IMR-90 (cell line): Measurements from ENCODE around the gene TUB. TPM values are rescaled to one million over a fixed set of nuclear protein-coding genes. Genes with fewer than 3 reads are reported as not detected.
A peak's percentile ranks its signal among the peaks of the same experiment; 100 is the strongest.

Experiments
- ATAC-seq: fragments of 200-7000 bp; cut with Tn5 transposase; 2 replicates; pipeline ENCODE4 v1.9.1; 2020; ENCODE audit warnings: low read depth, mild to moderate bottlenecking, moderate library complexity
- BruUV-seq: library from RNA; stranded (reverse); fragments of 400-500 nt; replicated peaks from 2 replicates; lab custom pipeline; 2021; lab: Mats Ljungman, UMichigan
- CTCF ChIA-PET: fragments of 300-600 bp; formaldehyde crosslinking; extraction: SDS; loops from one replicate; lab custom pipeline; 2021; ENCODE audit warnings: antibody characterized with exemption; lab: Yijun Ruan, JAX
- POLR2A ChIA-PET: fragments of 300-600 bp; sonication (Branson Sonifier 250); formaldehyde crosslinking; loops from one replicate; lab custom pipeline; 2022; ENCODE audit warnings: antibody characterized with exemption; ENCODE audit not compliant: unreplicated experiment; lab: Charles Lee
- DNase-seq: peaks from one replicate; pipeline ENCODE4 v3.0.0; 2013
- H2AFZ ChIP-seq: replicated peaks from 2 replicates; pipeline ENCODE3; 2013; ENCODE audit warnings: low read length, mild to moderate bottlenecking; ENCODE audit not compliant: poor library complexity
- H2AK5ac ChIP-seq: 2 replicates; pipeline ENCODE4 v1.6.1; 2013; ENCODE audit warnings: low read depth, low read length, inconsistent platforms
- H2AK9ac ChIP-seq: replicated peaks from 2 replicates; pipeline ENCODE3; 2013; ENCODE audit warnings: mild to moderate bottlenecking, low read depth, low read length, moderate library complexity; ENCODE audit not compliant: poor library complexity
- H2BK120ac ChIP-seq: 2 replicates; pipeline ENCODE4 v1.6.1; 2013; ENCODE audit warnings: low read depth, low read length, inconsistent platforms
- H2BK15ac ChIP-seq: 3 replicates; pipeline ENCODE4 v1.6.1; 2013; ENCODE audit warnings: low read depth, low read length, inconsistent platforms
- H2BK20ac ChIP-seq: 2 replicates; pipeline ENCODE4 v1.6.1; 2013; ENCODE audit warnings: low read depth, mild to moderate bottlenecking, inconsistent platforms, low read length, moderate library complexity
- H2BK5ac ChIP-seq: 2 replicates; pipeline ENCODE4 v1.6.1; 2013; ENCODE audit warnings: mild to moderate bottlenecking, low read depth, low read length, inconsistent platforms; ENCODE audit not compliant: poor library complexity, severe bottlenecking
- H3K14ac ChIP-seq: replicated peaks from 2 replicates; pipeline ENCODE4 v1.6.1; 2013; ENCODE audit warnings: low read depth, low read length, inconsistent platforms
- H3K18ac ChIP-seq: 2 replicates; pipeline ENCODE4 v1.6.1; 2013; ENCODE audit warnings: low read depth, low read length, control low read depth
- H3K23ac ChIP-seq: 2 replicates; pipeline ENCODE4 v1.6.1; 2013; ENCODE audit warnings: low read depth, low read length, inconsistent platforms
- H3K27ac ChIP-seq: 2 replicates; pipeline ENCODE4 v1.5.1; 2013; ENCODE audit warnings: mild to moderate bottlenecking, control low read depth, low read length; ENCODE audit not compliant: insufficient read depth
- H3K27me3 ChIP-seq: 2 replicates; pipeline ENCODE4 v1.6.1; 2013; ENCODE audit warnings: low read length; ENCODE audit not compliant: control insufficient read depth, insufficient read depth
- H3K36me3 ChIP-seq: 2 replicates; pipeline ENCODE4 v1.6.1; 2013; ENCODE audit warnings: low read length, mixed read lengths; ENCODE audit not compliant: control insufficient read depth, insufficient read depth
- H3K4ac ChIP-seq: 2 replicates; pipeline ENCODE4 v1.6.1; 2013; ENCODE audit warnings: low read depth, low read length, inconsistent platforms
- H3K4me1 ChIP-seq: 2 replicates; pipeline ENCODE4 v1.6.1; 2013; ENCODE audit warnings: low read length, mixed read lengths; ENCODE audit not compliant: control insufficient read depth, insufficient read depth
- H3K4me2 ChIP-seq: 2 replicates; pipeline ENCODE4 v1.6.1; 2013; ENCODE audit warnings: low read depth, mild to moderate bottlenecking, control low read depth, low read length, moderate library complexity
- H3K4me3 ChIP-seq: 2 replicates; pipeline ENCODE4 v1.5.1; 2013; ENCODE audit warnings: low read depth, mild to moderate bottlenecking, control low read depth, low read length, moderate library complexity; ENCODE audit not compliant: insufficient read depth
- H3K56ac ChIP-seq: 2 replicates; pipeline ENCODE4 v1.6.1; 2013; ENCODE audit warnings: low read length, inconsistent platforms; ENCODE audit not compliant: insufficient read depth; ENCODE audit errors: extremely low read depth
- H3K79me1 ChIP-seq, 2 experiments: 2 replicates each; pipeline ENCODE4 v1.6.1; 2013; ENCODE audit warnings: low read length in 2 of 2, inconsistent platforms in 1 of 2, low read depth in 1 of 2
- H3K9ac ChIP-seq: 2 replicates; pipeline ENCODE4 v1.6.1; 2013; ENCODE audit warnings: low read depth, low read length, control low read depth
- H3K9me1 ChIP-seq: 2 replicates; pipeline ENCODE4 v1.6.1; 2013; ENCODE audit warnings: low read length, inconsistent platforms; ENCODE audit not compliant: insufficient read depth
- H3K9me3 ChIP-seq: 2 replicates; pipeline ENCODE4 v1.6.1; 2013; ENCODE audit warnings: low read length; ENCODE audit not compliant: control insufficient read depth, insufficient read depth
- H4K20me1 ChIP-seq: 2 replicates; pipeline ENCODE4 v1.6.1; 2013; ENCODE audit warnings: low read length, inconsistent platforms; ENCODE audit not compliant: insufficient read depth
- H4K5ac ChIP-seq: 2 replicates; pipeline ENCODE4 v1.6.1; 2013; ENCODE audit warnings: mild to moderate bottlenecking, low read depth, low read length, control low read depth
- H4K8ac ChIP-seq, 2 experiments: 2 replicates each; pipeline ENCODE4 v1.6.1; 2013; ENCODE audit warnings: low read depth in 2 of 2, low read length in 2 of 2, control low read depth in 1 of 2, inconsistent platforms in 1 of 2
- H4K91ac ChIP-seq: 2 replicates; pipeline ENCODE4 v1.6.1; 2013; ENCODE audit warnings: low read depth, low read length, inconsistent platforms; ENCODE audit not compliant: insufficient read depth
- CTCF ChIP-seq: conservative IDR thresholded peaks from 2 replicates; pipeline ENCODE4 v1.5.1; 2012; ENCODE audit warnings: mild to moderate bottlenecking, low read depth, low read length, improper control_type of control experiment
- MAFK ChIP-seq: IDR thresholded peaks from 2 replicates; pipeline ENCODE4 v1.6.1; 2012; ENCODE audit warnings: low read depth, low read length, improper control_type of control experiment
- MAZ ChIP-seq: IDR thresholded peaks from 2 replicates; pipeline ENCODE4 v1.6.1; 2012; ENCODE audit warnings: low read depth, mild to moderate bottlenecking, low read length, improper control_type of control experiment, moderate library complexity, borderline replicate concordance
- RAD21 ChIP-seq: IDR thresholded peaks from 2 replicates; pipeline ENCODE4 v1.6.1; 2012; ENCODE audit warnings: low read length, improper control_type of control experiment
- SMC3 ChIP-seq: fragments of 150-350 bp; IDR thresholded peaks from 2 replicates; pipeline ENCODE4 v1.6.1; 2016; ENCODE audit warnings: low read depth, mild to moderate bottlenecking, antibody characterized with exemption, low read length, moderate library complexity
- WGBS, 2 experiments: methylation state at CpG; one replicate each; pipeline versions ENCODE4 v1.1.5 to v1.1.7; 2013; ENCODE audit warnings: missing lambda C conversion rate in 2 of 2; ENCODE audit not compliant: insufficient read length in 1 of 2; ENCODE audit errors: extremely low coverage in 2 of 2; 5-methylcytosine and 5-hydroxymethylcytosine counted together
- dilution Hi-C: fragments of 300-500 bp; cut with HindIII; formaldehyde crosslinking; loops from one replicate; pipeline ENCODE4 v1.14.3; 2018; ENCODE audit warnings: low sequenced_read_pairs; ENCODE audit not compliant: unreplicated experiment
- in situ Hi-C: fragments of 300-500 bp; cut with MboI; formaldehyde crosslinking; loops from 3 replicates; pipeline ENCODE4 v1.14.3; 2019; ENCODE audit warnings: low sequenced_read_pairs, inconsistent platforms, mixed read lengths
- intact Hi-C: fragments of 100-400 bp; cut with micrococcal nuclease; formaldehyde crosslinking; loops from 2 replicates; pipeline ENCODE4 v1.10.0; 2022
- polyA plus RNA-seq, 3 experiments: library from polyadenylated mRNA; depleted of rRNA; stranded (reverse); fragments of >200 nt; gene quantifications; 2 replicates each; pipeline ENCODE4 v1.2.3, GENCODE V29; 2012; ENCODE audit warnings: low replicate concordance in 1 of 3
- total RNA-seq: library from RNA; depleted of rRNA; stranded (reverse); fragments of >200 nt; gene quantifications from 2 replicates; pipeline ENCODE4 v1.2.3, GENCODE V29; 2012

The TUB gene
- total and polyA plus RNA-seq, 2 of the 4 experiments (the other 2 are of a cell fraction), result 11.8 to 12.9 TPM

DNA sequence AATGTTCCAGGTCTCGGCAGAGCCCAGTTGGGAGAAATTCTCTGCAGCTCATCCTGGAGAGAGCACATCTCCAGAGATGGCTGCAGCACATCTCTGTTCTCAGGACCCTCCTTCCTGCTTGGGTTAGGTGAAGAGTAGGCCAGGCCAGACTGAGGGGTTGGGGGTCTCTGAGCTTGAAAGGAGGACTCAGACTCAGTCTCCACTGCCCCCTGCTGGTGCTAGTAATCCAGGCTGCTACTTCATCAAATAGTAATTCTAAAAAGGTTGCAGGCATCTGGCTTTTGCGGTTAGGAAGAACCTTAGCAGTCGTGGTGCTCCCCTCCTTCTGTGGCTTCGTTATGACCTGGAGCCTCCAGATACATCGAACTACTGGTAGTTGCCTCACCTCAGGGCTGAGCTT lies 9.7 kb downstream of the TUB start:
- no peaks in the 10 kb centered on the region for H3K9me3 ChIP-seq
- H3K27me3 ChIP-seq, result no peaks in the 10 kb centered on the region
- no peak overlapping the region for H2BK120ac ChIP-seq
- DNase-seq (no peak), ATAC-seq (no peak)
- intact Hi-C loops (loop anchor here (10.0 kb wide), 1 partner anchor 416 kb away; the partner anchor contains the start of gene CYB5R2), dilution Hi-C loops (no loop called here), in situ Hi-C loops (loop anchor here (10.0 to 25.0 kb wide), 3 partner anchors 56 to 403 kb away; no protein-coding TSS in a partner anchor)
- no TSS peak for BruUV-seq
- H3K4me2 ChIP-seq, result no peak overlapping the region
- POLR2A ChIA-PET, result no interaction called here
- TF ChIP-seq SMC3 (peak; percentile 48), MAZ (no peak), MAFK (no peak), CTCF (peak; percentile 44), RAD21 (peak; percentile 52)
- WGBS, 2 experiments, result no CpG with 5 or more reads among the region's 5 CpGs
- H3K4me1 ChIP-seq, result peaks cover 3% of the 10 kb centered on the region; the same call in 1 of the 2 replicates
- H4K20me1 ChIP-seq, result peaks cover 26% of the 10 kb centered on the region; the same call in 1 of the 2 replicates
- H3K56ac ChIP-seq, result no peak overlapping the region
- no peak overlapping the region for H2AK9ac ChIP-seq
- H3K18ac ChIP-seq, result no peak overlapping the region
- H4K8ac ChIP-seq, result no peak overlapping the region
- H2BK15ac ChIP-seq, result no peak overlapping the region
- no peak overlapping the region for H4K91ac ChIP-seq
- H4K5ac ChIP-seq, result no peak overlapping the region
- no peaks in the 10 kb centered on the region for H3K9me1 ChIP-seq
- H2BK20ac ChIP-seq, result no peak overlapping the region
- H3K79me1 ChIP-seq, result peaks cover 4 to 6% of the 10 kb centered on the region in 2 experiments; a peak in 2 of 4 replicates
- no peak overlapping the region for H2BK5ac ChIP-seq
- no peak overlapping the region for H3K23ac ChIP-seq
- no peak overlapping the region for H2AK5ac ChIP-seq
- no peak overlapping the region for H3K4me3 ChIP-seq
- CTCF ChIA-PET, result interaction anchor here (0.7 to 5.3 kb wide), 7 partner anchors 8 to 84 kb away, joined by 3 to 30 read pairs (median 4); no protein-coding TSS in a partner anchor
- H3K9ac ChIP-seq, result no peak overlapping the region
- H3K14ac ChIP-seq, result no peak overlapping the region
- no peak overlapping the region for H3K4ac ChIP-seq
- peaks cover 9% of the 10 kb centered on the region; the same call in 1 of the 2 replicates for H3K36me3 ChIP-seq
- H3K27ac ChIP-seq, result no peak overlapping the region
- no peak overlapping the region for H2AFZ ChIP-seq
